ENCODE measurements around the gene ADAMTSL2.

DNA sequence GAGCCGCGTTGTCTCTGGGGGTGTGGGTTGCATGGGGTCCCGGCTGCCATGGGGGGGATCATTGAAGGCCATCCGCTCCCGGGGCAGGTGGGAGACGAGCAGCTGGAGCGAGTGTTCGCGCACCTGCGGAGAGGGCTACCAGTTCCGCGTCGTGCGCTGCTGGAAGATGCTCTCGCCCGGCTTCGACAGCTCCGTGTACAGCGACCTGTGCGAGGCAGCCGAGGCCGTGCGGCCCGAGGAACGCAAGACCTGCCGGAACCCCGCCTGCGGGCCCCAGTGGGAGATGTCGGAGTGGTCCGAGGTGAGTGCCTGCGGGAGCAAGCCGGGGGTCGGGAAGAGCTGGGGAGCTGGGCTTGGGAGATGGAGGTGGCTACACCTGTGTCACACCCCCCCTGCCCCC, 33.7 kb downstream of the ADAMTSL2 start:
- TF ChIP-seq EZH2 (IDR thresholded peaks at IDR 0.05; ENCODE audit: borderline replicate concordance), result no peak
- TF ChIP-seq, protein P1, sequence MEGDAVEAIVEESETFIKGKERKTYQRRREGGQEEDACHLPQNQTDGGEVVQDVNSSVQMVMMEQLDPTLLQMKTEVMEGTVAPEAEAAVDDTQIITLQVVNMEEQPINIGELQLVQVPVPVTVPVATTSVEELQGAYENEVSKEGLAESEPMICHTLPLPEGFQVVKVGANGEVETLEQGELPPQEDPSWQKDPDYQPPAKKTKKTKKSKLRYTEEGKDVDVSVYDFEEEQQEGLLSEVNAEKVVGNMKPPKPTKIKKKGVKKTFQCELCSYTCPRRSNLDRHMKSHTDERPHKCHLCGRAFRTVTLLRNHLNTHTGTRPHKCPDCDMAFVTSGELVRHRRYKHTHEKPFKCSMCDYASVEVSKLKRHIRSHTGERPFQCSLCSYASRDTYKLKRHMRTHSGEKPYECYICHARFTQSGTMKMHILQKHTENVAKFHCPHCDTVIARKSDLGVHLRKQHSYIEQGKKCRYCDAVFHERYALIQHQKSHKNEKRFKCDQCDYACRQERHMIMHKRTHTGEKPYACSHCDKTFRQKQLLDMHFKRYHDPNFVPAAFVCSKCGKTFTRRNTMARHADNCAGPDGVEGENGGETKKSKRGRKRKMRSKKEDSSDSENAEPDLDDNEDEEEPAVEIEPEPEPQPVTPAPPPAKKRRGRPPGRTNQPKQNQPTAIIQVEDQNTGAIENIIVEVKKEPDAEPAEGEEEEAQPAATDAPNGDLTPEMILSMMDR (IDR thresholded peaks at IDR 0.05; ENCODE audit: poor library complexity), result no peak

All from hepatocyte (in vitro differentiated cells).